Left ventricle myocardium superior (tissue), 1 donor: ENCODE results near the gene IPO5. TPM values are rescaled to one million over a fixed set of nuclear protein-coding genes. Genes with fewer than 3 reads are reported as not detected.
A peak's percentile ranks its signal among the peaks of the same experiment; 100 is the strongest.
"Not testable (repeated sequence)": the region's sequence is repeated elsewhere in the genome, so short reads cannot be mapped to it uniquely, and the experiment has no call there.

ENCODE experiments used
- ATAC-seq: fragments of 200-7000 bp; cut with Tn5 transposase; one replicate; pipeline ENCODE4 v1.9.1; 2020; ENCODE audit warnings: mild to moderate bottlenecking, moderate library complexity
- DNase-seq: peaks from one replicate; pipeline ENCODE4 v3.0.0-alpha.2; 2020
- intact Hi-C: fragments of 100-400 bp; cut with micrococcal nuclease; formaldehyde crosslinking; loops from one replicate; pipeline ENCODE4 v1.11.0; 2022
- total RNA-seq: library from RNA; stranded (reverse); fragmentation: NEBNext Ultra II Directional; extraction: Animal tissue kit (Norgen Biotek cat#: 25700); gene quantifications from one replicate; pipeline ENCODE4 v1.2.1, GENCODE V29; 2021
- donor health status: DM: no; HTN: yes; CAD: no; lungs with severe emphysema.

The IPO5 gene
- total RNA-seq, 1 donor from 2014 or later = 98.6 TPM

- intact Hi-C loops = no loop called here
Observed at GRCh38 chr13:97982286-97982685, 28.8 kb downstream of the IPO5 start.

GRCh38 chr13:97986835-97987234 lies 33.4 kb downstream of the IPO5 start:
- DNase-seq (no peak), ATAC-seq (no peak)

More at GRCh38 chr13:97982286-97982685, 28.8 kb downstream of the IPO5 start:
- DNase-seq (no peak), ATAC-seq (no peak)

GRCh38 chr13:97999653-98000052 lies 46.2 kb downstream of the IPO5 start:
- DNase-seq (no peak), ATAC-seq (no peak)

More at GRCh38 chr13:97986835-97987234, 33.4 kb downstream of the IPO5 start:
- intact Hi-C loops = no loop called here

GRCh38 chr13:98004107-98004506 lies 50.6 kb downstream of the IPO5 start:
- no peak for DNase-seq
- ATAC-seq = no peak
- intact Hi-C loops = no loop called here

More at GRCh38 chr13:97999653-98000052, 46.2 kb downstream of the IPO5 start:
- intact Hi-C loops = no loop called here

- DNase-seq, ATAC-seq, intact Hi-C loops: not testable (repeated sequence)
Observed at GRCh38 chr13:98004997-98005396, 51.5 kb downstream of the IPO5 start.

GRCh38 chr13:98007001-98007400 lies 53.5 kb downstream of the IPO5 start:
- intact Hi-C loops = no loop called here
- DNase-seq (no peak), ATAC-seq (no peak)

- ATAC-seq = no peak
- DNase-seq = no peak
- intact Hi-C loops = no loop called here
Observed at GRCh38 chr13:98013241-98013640, 59.8 kb downstream of the IPO5 start.

GRCh38 chr13:98014766-98015165 lies 61.3 kb downstream of the IPO5 start:
- intact Hi-C loops = no loop called here
- ATAC-seq (no peak), DNase-seq (no peak)

- no peak for ATAC-seq
- intact Hi-C loops = no loop called here
- no peak for DNase-seq
Observed at GRCh38 chr13:98018293-98018692, 64.8 kb downstream of the IPO5 start.

- ATAC-seq (no peak), DNase-seq (no peak)
- intact Hi-C loops = no loop called here
Observed at GRCh38 chr13:98019186-98019585, 65.7 kb downstream of the IPO5 start.

GRCh38 chr13:98020271-98020670 lies 66.8 kb downstream of the IPO5 start:
- intact Hi-C loops = no loop called here
- ATAC-seq = no peak

GRCh38 chr13:98022210-98022609 lies 68.7 kb downstream of the IPO5 start:
- intact Hi-C loops = no loop called here
- no peak for DNase-seq
- ATAC-seq = peak; percentile 85

More at GRCh38 chr13:98020271-98020670, 66.8 kb downstream of the IPO5 start:
- DNase-seq = no peak

- intact Hi-C loops = no loop called here
- DNase-seq (no peak), ATAC-seq (no peak)
Observed at GRCh38 chr13:98025480-98026025, 72.1 kb downstream of the IPO5 start.

- no peak for DNase-seq
- peak; percentile 67 for ATAC-seq
- intact Hi-C loops = no loop called here
Observed at GRCh38 chr13:98026457-98026857, 73.0 kb downstream of the IPO5 start.

- DNase-seq (no peak), ATAC-seq (no peak)
- intact Hi-C loops = no loop called here
Observed at GRCh38 chr13:98032168-98032567, 78.7 kb downstream of the IPO5 start.

GRCh38 chr13:98033277-98034247 lies 80.1 kb downstream of the IPO5 start:
- intact Hi-C loops = no loop called here
- no peak for DNase-seq
- no peak for ATAC-seq

GRCh38 chr13:98035373-98035772 lies 81.9 kb downstream of the IPO5 start:
- ATAC-seq (no peak), DNase-seq (no peak)
- intact Hi-C loops = no loop called here

GRCh38 chr13:98036564-98037302 lies 83.3 kb downstream of the IPO5 start:
- ATAC-seq, DNase-seq, intact Hi-C loops: not testable (repeated sequence)

- intact Hi-C loops = no loop called here
- DNase-seq (no peak), ATAC-seq (no peak)
Observed at GRCh38 chr13:98039261-98039660, 85.8 kb downstream of the IPO5 start.

- ATAC-seq (no peak), DNase-seq (no peak)
- intact Hi-C loops = no loop called here
Observed at GRCh38 chr13:98039964-98040363, 86.5 kb downstream of the IPO5 start.
